Ammon's horn (tissue), 1 donor: ENCODE data around the gene CRAMP1.
"Not testable (repeated sequence)": the region's sequence is repeated elsewhere in the genome, so short reads cannot be mapped to it uniquely, and the experiment has no call there.

Experiments
- DNase-seq: peaks from one replicate; pipeline ENCODE4 v3.0.0-alpha.2; 2016; ENCODE audit warnings: low spot score

CRAMP1 gene, protein sequence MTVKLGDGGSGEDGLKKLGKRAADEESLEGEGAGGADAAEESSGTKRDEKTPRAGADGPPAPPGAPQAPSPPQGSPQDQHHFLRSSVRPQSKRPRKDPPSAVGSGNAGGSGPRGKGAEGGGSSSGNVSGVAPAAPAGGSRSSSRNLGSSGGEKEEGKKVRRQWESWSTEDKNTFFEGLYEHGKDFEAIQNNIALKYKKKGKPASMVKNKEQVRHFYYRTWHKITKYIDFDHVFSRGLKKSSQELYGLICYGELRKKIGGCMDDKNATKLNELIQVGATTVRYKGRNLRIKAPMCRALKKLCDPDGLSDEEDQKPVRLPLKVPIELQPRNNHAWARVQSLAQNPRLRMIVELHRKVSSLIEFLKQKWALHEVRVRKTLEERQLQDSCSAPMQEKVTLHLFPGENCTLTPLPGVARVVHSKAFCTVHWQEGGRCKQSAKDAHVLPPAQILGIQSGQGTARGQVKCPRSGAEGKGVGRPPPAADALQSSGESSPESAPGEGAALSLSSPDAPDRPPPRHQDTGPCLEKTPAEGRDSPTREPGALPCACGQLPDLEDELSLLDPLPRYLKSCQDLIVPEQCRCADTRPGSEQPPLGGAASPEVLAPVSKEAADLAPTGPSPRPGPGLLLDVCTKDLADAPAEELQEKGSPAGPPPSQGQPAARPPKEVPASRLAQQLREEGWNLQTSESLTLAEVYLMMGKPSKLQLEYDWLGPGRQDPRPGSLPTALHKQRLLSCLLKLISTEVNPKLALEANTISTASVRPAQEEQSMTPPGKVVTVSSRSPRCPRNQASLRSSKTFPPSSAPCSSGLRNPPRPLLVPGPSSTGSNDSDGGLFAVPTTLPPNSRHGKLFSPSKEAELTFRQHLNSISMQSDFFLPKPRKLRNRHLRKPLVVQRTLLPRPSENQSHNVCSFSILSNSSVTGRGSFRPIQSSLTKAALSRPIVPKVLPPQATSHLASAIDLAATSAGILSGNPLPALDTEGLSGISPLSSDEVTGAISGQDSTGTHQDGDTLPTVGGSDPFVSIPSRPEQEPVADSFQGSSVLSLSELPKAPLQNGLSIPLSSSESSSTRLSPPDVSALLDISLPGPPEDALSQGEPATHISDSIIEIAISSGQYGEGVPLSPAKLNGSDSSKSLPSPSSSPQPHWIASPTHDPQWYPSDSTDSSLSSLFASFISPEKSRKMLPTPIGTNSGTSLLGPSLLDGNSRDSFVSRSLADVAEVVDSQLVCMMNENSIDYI (N-terminal part only)

DNA sequence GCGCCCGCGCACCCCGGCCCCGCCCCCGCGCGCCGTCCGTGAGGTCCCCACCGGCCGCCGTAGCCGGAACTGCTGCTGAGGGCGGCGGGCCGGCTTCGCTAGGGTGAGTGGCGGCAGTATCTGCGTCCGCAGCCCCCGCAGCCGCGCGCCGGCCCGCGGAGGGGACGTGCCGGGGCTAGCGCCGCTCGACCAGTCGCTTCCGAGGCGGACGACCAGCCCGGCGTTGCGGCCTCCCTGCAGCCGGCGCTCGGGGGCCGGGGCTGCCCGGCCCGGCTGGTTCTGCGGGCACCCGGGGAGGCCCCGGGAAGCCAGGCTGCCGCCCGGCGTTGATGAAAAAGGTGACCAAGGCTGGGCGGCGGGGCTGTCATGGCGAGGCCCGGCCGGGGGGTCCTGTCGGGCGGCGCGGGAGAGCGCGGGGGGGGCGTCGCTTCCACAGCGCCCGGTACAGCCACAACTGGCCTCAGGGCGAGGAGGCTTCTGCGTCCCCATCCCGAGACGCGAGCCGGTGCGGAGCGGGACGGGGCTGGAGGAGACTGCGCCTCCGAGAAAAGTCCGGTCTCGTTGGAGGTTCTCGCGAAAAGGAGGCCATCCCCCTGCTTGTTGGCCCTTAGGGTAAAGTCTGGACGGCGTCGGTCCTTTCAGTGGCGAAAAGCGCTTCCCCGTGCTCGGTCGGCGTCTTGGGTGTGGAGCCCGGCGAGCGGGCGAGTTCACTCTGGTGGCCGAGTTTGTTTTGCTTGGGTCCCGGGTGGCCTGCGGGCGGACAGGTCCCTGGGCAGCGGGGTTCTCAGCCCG, at the start of gene CRAMP1:
TSS of gene CRAMP1 (plus strand) at position 41 of the 792 bp plus-strand sequence. CDS start 2,280 bp downstream, outside the sequence.
- DNase-seq: no peak

DNA sequence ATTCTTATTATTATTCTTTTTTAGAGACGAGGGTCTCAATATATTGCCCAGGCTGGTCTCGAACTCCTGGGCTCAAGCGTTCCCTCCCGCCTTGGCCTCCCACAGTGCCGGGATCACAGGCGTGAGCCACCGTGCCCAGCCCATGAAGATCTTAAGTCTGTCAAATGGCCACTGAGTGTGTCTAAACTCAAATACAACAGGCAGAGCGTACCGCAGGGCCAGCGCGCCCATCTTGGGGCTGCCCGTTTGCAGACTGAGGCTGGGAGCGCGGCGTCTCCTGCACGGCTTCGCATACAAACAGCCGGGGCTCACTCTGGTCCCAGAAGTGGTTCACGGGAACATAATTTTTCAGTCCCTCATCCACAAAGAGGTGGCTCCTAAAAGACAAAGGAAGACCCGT, 48.4 kb upstream of the CRAMP1 start:
- no peak for DNase-seq

DNA sequence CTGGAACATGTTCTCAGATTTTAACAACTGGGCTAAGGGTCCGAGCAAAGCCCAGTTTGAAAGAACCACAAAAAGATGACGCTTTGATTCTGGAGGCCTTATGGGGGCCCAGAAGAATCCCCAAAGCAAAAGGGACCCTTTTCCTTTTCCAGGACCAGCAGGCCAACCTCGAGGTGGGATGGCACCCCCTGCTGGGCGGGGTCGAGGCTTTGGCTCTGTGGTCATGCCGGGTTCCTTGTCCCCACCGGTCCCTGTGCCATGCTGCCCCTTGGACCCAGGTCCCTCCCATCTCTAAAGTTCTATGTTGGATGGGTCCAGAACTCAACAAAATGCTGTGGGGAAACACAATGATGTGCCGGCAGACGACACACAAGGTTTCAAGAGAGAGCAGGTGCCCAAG, 47.8 kb upstream of the CRAMP1 start:
- no peak for DNase-seq

DNA sequence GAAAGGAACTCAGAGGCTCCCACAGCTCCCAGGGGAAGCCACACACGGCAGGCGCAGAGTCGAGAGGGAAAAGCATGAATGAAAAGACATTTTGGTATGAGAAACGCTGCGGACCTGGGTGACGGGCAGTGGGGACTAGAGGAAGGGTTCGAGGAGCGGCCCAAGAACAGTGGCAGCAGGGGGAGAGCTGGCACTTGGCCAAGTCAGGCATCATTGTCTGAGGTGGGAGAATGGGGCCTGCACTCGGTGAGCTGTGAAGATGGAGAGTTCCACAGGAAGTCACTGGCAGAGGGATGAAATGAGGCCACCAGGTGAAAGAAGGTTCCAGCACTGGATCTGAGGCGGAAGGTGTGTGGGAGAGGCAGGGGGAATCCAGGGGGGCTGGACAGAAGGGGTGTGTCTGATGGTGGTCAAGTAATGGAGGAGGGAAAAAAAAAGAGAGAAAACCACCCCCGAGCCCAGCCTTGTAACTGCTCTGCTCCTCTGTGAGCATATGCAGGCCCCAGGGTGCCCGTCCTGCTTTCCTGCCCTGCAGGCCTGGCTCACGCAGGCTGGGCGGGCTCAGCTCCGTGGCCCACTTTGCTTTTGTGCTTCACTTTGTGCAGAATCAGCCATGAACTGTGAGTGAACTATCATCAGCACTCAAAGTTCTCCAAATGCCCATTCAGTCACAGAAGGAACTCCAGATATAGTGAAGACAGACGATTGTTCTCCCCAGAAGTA, 46.9 kb upstream of the CRAMP1 start:
- DNase-seq: no peak

DNA sequence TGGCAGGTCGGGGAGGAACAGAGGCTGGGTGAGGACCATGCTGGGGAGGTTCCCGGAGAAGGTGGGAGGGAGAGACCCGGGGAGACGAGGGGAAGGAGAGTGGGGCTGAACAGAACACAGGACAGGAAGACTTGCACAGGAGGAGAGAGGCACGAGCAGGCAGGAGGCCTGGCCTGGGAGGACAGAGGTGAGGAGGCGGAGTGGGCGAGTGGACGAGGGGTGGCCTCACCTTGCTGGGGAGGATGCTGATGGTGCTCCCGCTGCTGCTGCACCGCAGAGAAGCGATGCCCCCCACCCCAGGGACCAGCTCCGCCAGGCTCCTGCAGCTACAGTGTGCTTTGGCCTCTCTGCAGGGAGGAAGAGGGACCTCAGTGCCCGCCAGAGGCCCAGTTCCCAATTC, 44.2 kb upstream of the CRAMP1 start:
- no peak for DNase-seq

DNA sequence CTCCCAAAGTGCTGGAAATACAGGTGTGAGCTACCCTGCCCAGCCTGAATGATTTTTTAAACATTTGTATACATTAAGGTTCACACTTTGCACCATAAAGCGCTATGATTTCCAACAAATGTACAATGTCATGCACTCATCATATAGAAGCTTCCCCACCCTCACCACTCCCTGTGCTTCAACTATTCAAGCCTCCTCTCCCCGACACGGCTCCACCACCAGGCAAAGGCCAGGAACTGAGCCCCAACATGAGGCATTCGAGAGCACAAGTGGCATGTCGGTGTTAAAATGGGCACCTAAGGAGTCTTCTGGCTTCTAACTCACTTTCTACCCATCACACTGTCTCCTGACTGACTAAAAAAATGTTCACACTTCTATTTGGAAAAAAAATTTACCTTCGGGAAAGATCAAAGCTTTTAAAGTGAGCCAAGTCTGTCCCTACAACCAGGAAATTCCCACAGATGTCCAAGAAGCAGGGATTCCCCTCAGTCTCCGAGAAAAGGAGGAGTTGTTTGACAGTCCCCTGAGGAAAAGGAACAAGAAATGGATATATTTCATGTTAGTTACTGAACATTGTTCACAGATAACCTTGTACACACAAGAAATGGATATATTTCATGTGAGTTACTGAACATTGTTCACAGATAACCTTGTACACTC, 41.0 kb upstream of the CRAMP1 start:
- no peak for DNase-seq

DNA sequence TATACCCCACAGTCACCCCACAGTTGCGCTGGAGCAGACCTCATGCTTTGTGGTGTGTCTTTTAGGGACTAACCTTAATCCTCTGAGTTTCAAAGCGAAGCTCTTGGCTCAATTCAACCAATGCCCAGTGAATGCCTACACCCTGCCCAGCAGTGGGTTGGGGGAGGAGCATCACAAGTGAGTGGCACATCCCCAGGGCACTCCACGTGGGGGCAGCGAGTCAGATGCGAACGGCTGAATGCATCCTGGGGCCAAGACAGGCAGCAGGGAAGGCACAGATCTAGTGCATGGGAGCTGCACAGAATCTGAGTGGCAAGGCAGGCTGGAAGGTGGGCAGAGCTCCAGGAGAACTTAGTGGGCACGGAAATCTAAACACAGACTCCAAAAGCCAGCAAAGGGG, 39.5 kb upstream of the CRAMP1 start:
- DNase-seq: no peak

DNA sequence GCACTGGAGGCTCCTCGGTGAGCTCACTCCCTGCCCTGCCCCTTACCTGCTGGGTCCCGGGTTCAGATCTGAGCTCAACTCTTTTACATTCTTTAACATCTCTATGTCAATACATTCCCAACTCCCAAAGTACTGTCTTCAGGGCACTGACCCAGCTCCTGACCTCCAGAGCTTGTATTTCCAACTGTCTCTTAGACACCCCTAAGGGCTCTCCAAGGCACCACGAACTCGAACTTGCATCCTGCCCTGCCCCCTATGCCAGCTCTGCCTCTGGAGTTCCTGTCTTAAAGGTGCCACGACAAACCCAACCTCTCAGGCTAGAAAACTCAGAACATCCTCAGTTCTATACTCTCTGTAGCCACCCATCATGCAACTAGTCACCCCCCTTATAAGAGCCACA, 38.9 kb upstream of the CRAMP1 start:
- no peak for DNase-seq

DNA sequence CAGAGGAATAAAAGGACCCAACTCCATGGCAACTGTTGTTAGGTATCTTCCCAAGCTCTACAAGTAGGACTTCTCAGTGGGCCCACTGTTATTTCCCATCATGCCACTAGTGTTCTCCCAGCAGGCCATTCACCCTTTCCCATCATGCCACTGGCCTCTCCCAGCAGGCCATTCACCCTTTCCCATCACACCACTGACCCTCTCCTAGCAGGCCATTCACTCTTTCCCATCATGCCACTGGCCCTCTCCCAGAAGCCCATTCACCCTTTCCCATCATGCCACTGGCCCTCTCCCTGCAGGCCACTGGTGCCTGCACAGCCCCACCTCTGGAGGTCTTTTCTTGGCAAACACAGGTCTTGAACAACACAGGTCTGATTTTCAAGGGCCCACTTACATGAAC, 36.6 kb upstream of the CRAMP1 start:
- DNase-seq: no peak

DNA sequence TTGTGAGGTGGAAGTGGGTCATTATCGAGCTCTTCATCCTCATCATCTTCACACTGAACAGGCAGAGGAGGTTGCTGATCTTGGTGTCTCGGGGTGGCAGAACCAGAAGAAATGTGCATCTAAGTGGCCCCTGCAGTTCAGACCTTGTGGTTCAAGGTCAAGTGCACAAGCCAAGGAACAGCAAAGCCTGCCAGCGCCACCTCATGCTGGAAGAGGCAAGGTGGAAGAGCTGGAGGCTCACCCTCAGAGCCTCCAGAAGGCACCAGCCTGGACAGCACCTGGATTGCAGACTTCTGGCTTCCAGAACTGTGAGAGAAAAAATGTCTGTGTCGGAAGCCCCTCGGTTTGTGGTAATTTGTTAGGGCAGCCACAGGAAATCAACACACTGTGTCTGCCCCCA, 32.9 kb upstream of the CRAMP1 start:
- no peak for DNase-seq

DNA sequence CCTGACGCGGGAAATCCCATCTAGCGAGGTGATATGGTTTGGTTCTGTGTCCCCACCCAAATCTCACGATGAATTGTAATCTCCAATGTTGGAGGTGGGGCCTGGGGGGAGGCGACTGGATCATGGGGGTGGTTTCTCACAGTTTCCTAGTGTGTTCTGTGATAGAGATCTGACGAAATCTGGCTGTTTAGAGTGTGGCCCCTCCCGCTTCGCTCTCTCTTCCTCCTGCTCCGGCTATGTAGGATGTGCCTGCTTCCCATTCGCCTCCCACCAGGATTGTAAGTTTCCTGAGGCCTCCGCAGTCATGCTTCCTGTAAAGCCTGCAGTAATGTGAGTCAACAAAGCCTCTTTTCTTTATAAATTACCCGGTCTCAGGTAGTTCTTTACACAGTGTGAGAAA, 31.9 kb upstream of the CRAMP1 start:
- no peak for DNase-seq

DNA sequence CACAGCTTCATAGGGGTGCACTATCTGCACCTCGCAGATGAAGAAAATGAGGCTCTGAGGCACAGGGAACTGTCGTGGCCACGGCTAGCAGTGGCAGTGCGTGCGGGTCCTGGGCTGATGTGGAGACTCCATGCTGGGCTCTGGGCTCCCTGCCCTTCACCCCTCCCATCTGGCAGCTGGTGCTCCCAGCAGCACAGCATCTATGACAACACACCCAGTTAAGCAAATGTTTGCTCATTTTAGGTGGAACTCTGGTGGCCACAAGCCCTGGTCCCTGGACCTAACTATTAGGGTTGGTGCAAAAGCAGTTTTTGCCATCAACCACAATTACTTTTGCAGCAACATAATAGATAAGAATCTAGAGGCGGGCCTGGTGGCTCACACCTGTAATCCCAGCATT, 31.2 kb upstream of the CRAMP1 start:
- no peak for DNase-seq

DNA sequence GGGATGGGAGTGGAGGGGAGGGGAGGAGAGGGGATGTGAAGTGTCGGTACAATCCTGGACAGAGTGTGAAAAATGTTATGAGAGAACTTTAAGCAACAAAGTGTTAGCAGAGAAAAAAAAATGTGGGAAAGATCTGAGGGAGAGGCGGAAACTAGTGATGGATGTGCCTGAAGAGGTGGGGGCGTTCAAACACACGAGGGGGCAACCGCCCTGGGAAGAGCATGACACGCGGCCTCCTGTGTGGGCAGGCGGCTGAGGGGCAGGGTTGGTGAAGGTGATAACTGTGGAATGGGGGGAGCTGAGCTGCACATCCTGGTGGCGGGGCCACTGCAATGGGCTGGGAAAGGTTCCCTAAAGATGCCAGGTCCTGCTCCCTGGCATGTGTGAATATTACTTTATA, 30.4 kb upstream of the CRAMP1 start:
- DNase-seq: no peak

DNA sequence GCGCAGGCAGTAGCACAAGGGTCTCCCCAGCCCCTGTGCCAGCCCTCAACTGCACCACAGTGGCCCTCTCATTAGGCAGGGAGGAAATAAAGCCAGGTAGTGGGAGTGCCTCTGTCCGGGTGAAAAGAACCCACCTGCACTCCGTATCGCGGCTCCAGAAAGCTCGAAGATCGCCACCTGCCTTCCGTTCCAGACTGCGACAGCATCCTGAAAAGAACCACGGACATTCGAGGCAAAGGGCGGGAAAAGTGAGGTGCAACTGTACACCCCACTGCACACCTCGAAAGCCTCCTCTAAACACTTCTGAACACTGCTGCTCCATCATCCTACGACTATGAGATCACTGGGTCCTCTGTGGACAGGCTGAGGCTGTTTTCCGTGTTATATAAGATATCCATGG, 29.0 kb upstream of the CRAMP1 start:
- DNase-seq: no peak

DNA sequence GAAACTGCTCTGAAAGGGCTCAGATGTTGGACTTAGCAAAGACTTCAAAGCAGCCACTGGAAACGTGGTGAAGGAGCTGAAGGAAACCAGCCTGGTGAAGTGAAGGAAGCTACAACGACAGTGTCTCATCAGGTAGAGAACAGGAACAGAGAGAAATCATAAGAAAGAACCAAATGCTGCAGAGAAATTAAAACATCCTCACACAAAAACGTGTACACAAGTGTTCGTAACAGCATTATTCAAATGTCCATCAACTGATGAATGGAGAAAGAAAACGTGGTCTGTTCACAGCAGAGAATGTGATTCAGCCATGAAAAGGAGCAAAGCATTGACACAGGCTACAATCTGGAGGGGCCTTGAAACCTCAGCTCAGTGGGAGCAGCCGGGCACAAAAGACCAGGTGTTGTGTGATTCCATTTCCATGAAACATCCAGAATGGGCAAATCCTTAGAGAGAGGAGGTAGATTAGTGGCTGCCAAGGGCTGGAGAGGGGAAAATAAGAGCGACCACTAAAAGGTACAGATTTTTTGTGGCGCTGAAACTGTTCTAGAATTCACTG, 27.2 kb upstream of the CRAMP1 start:
- no peak for DNase-seq

DNA sequence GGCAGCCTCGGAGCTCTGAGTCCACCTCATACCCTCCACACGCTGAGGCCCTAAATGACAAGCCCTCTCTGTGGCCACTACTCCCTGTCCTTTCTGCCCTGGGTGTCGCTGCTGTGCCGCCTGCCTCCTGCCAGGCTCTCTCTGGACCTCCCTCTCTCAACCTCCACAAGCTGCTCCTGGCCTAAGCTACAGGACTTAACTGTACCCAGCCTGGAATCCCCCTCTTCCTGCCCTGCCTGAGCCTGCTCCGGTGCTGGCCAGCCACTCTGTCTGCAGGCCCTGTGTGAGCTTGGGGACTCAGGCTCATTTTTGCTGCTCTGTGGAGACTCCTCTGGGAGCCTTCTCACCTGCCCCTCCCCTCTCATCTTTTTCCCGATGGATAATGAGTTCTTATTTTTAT, 21.8 kb upstream of the CRAMP1 start:
- DNase-seq: no peak

DNA sequence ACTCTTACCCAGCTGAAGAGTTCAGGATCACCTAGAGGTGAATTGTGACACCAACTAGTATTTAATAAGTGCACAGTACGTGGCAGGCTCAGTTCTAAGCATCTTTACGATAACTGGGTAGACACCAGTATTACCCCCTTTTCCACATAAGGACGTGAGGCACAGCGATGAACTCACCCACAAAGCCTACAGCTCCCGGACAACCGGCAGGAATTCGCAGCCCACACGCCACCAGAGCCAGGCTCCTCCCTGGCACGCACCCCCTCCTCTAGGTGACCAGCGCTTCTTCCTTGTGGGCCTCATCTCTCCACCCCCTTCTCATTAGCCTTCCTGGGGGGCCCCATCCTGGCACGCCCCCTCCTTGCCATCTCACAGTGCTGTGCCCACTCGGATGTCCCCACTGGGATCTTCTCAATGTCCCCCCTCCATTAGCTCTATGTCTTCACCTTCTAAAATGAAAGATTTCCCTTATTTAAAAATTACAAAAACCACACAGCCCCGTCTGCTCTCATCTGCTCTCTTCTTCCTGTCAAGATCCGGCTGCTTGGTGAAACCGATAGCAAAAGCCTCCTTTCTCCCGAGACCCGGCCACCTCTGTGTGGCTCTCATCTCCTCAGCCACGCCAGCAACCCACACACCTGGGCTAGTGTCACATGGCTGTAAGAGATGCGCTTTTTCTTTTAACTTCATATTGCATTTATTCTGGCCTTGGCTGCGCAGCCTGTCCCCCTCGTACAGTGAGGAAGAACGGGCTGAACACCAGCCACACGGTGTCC, 21.0 kb upstream of the CRAMP1 start:
- DNase-seq: no peak

DNA sequence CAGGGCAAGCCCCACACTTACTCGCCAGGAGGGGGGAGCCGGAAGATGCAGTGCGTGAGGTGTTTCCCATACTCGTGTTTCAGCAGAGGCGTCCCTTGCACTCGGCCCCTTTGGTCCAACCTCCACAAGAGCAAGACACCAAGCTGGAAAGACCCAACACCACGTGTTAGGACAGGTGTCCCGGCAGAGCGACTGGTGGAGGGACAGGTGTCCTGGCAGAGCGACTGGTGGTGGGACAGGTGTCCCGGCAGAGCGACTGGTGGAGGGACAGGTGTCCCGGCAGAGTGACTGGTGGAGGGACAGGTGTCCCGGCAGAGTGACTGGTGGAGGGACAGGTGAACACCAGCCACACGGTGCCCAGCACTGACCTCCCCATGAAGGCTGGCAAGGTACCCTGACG, 19.7 kb upstream of the CRAMP1 start:
- no peak for DNase-seq

DNA sequence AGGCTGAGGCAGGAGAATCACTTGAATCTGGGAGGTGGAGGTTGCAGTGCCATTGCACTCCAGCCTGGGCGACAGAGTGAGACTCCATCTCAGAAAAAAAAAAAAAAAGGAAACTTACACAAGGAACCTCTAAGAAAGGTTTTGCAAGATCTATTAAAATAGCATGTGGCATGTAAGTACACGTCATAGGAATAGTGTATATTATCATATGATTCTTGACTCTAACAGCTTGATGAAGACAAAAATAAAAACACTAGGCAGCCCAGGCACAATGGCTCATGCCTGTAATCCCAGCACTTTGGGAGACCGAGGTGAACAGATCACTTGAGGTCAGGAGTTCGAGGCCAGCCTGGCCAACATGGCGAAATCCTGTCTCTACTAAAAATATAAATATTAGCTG, 16.6 kb upstream of the CRAMP1 start:
- DNase-seq: not testable (repeated sequence)
